GM19372 (cell line): Measurements from ENCODE around the gene WDR70.
"Not testable (repeated sequence)": the region's sequence is repeated elsewhere in the genome, so short reads cannot be mapped to it uniquely, and the experiment has no call there.

Experiments
- ATAC-seq: cut with Tn5 transposase; IDR thresholded peaks from one replicate; pipeline ENCODE4 v1.9.1; 2021; ENCODE audit warnings: mild to moderate bottlenecking, low read depth, moderate library complexity; ENCODE audit not compliant: unreplicated experiment

Gene WDR70

GRCh38 chr5:37786416-37786815 lies 407.3 kb downstream of the WDR70 start:
- ATAC-seq, result no peak

GRCh38 chr5:37786862-37787519 lies 407.9 kb downstream of the WDR70 start:
- no peak for ATAC-seq

- ATAC-seq, result no peak
Observed at GRCh38 chr5:37787742-37788141, 408.6 kb downstream of the WDR70 start.

DNA sequence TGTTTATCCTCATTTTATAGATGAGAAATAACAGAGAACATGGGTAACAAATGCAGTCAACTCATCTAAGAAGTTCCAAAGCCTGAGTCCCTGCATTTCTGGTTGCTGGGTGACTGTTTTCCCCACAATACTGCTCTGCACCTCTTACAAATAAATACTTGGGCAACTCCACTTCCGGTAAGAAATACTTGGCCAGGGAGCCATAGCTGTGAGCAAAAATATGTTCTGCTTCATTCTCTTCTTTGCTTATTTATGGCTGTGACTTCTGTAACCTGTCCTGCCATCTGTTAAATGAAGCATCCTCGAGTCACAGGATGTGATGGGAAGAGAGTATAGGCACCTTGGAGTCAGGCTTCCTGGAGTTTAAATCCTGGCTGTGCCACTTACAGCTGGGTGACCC lies 410.9 kb downstream of the WDR70 start:
- ATAC-seq, result no peak

DNA sequence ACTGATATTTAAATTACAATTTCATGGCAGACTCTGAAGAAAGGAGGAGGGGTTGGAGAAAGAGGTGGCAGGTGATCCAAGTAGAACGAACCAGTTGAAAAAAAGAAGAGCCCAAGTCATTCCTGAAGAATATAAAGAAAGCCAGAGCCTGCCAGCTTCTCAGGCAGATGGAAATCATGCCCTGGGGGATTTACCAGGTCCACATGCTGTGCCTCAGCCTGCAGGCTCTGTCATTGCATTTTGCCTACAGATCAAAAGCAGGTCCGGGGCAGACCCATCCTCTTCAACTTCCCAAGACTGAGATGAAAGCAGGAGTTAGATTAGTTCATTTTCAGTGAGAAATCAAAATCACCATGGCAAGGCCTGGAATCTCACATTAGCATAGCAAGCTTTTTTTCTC lies 412.2 kb downstream of the WDR70 start:
- no peak for ATAC-seq

DNA sequence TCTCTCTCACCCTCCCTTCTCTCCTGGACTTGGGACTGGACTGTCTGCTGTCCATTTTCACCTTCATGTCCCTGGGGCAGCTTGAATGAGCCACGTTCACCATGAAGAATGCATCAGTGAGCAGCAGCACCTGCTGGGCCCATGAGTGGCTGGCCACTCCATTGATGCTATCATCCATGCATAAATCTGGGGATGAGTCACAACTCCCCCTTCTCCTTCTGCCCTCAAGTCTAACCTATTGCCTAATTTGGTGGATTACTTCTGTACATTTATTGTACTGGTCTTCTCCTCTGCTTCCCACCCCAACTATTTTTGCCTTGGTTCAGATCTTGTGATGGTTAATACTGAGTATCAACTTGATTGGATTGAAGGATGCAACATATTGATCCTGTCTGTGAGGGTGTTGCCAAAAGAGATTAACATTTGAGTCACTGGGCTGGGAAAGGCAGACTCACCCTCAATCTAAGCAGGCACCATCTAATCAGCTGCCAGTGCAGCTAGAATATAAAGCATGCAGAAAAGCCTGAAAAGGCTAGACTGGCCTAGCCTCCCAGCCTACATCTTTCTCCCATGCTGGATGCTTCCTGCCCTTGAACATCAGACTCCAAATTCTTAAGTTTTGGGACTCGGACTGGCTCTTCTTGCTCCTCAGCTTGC lies 414.0 kb downstream of the WDR70 start:
- ATAC-seq, result no peak

DNA sequence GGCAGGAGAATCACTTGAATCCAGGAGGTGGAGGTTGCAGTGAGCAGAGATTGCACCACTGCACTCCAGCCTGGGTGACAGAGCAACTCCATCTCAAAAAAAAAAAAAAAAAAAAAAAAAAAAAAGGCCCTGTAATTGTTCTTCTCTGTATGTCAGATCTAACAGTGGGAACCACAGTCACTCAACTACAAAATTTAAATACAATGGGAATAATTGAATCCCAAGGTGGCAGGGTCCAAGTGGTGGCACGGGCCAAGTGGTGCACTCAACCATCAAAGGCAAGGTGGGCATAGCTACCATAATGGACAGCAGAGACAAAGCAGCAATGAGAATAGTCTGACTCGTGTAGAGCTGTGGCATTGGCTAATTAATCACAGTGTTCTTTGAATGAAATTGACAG lies 416.2 kb downstream of the WDR70 start:
- not testable (repeated sequence) for ATAC-seq

- ATAC-seq, result not testable (repeated sequence)
Observed at GRCh38 chr5:37796435-37796834, 417.3 kb downstream of the WDR70 start.

DNA sequence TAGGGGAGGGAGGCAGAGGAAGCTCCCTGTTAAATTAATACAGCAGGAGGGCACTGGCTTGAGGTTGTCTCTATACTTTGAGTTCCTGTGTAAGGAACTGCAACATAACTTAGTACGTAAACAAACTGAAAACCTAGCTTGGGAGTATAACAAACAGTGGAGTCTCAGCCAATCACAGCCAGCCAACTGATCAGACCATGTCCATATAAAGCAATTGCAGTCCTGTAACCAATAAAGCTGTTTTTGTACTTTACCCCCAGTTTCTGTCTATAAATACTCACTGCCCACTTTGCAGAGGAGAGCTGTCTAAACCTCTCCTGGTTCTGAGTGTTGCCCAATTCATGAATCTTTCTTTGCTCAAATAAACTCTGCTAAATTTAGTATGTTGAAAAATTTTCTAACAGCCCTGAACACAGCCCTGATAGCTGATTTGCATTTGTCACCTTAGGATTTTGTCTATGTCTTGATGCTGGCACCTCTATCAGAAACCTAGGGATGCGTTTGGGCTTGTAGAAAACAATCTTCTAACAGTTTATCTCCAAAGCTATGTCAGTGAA lies 420.8 kb downstream of the WDR70 start:
- ATAC-seq, result peak; percentile 53

GRCh38 chr5:37801521-37801920 lies 422.4 kb downstream of the WDR70 start:
- no peak for ATAC-seq
